ENCODE results near the gene SSRP1.

DNA sequence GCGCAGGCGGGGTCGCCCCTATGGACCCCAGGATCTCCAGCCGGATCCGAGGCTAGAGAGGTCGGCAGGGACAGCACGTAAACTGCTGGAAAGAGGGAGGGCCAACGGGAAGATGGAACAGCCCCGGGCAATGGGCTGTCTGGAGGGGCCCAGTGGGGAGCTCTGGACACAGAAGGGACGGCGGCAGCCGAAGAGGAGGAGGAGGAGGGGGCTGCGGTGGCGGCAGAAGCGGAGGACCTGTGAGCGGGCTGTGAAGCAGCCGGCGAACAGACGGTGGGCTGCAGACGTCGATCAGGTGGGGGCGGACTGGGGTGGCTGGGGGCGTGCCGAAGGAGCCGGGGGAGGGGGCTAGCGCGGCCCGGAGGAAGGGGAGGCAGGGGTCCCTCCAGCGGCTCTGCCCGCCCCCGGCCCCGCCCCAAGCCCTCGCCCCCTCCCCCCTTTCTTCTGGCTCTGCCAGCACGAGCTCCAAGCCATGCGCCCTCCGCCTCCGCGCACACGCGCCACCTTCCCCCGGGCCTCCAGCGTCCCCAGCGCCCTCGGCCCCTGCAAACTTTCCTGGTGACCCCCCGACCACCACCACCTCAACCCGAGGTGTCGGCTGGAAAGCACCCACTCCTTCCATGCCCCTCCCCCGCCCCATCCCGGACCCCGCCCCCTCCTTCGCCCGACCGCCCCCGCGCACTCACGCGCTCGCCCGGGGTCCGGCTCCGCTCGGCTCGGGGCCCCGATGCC, 11.4 kb downstream of the SSRP1 start:
- TF ChIP-seq, protein P1, sequence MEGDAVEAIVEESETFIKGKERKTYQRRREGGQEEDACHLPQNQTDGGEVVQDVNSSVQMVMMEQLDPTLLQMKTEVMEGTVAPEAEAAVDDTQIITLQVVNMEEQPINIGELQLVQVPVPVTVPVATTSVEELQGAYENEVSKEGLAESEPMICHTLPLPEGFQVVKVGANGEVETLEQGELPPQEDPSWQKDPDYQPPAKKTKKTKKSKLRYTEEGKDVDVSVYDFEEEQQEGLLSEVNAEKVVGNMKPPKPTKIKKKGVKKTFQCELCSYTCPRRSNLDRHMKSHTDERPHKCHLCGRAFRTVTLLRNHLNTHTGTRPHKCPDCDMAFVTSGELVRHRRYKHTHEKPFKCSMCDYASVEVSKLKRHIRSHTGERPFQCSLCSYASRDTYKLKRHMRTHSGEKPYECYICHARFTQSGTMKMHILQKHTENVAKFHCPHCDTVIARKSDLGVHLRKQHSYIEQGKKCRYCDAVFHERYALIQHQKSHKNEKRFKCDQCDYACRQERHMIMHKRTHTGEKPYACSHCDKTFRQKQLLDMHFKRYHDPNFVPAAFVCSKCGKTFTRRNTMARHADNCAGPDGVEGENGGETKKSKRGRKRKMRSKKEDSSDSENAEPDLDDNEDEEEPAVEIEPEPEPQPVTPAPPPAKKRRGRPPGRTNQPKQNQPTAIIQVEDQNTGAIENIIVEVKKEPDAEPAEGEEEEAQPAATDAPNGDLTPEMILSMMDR (conservative IDR thresholded peaks at IDR 0.05; ENCODE audit: low read depth in 2 of 2), result no peak
- TF ChIP-seq EZH2phosphoT487 (IDR thresholded peaks at IDR 0.05; ENCODE audit: unreplicated experiment) (no peak), EZH2 (IDR thresholded peaks at IDR 0.05; ENCODE audit: low read depth, unreplicated experiment) (no peak), CREB1 (CRISPR knock-in tag; IDR thresholded peaks at IDR 0.05; ENCODE audit: low read depth) (no peak), POLR2AphosphoS5 (IDR thresholded peaks at IDR 0.05; ENCODE audit: low read depth) (peak; percentile 66), ZNF114 (CRISPR knock-in tag; IDR thresholded peaks at IDR 0.05) (no peak), STAT1 (IDR thresholded peaks at IDR 0.05; ENCODE audit: unreplicated experiment) (no peak), ZNF331 (CRISPR knock-in tag; IDR thresholded peaks at IDR 0.05; ENCODE audit: low read depth) (no peak)
- TF ChIP-seq, protein P2, sequence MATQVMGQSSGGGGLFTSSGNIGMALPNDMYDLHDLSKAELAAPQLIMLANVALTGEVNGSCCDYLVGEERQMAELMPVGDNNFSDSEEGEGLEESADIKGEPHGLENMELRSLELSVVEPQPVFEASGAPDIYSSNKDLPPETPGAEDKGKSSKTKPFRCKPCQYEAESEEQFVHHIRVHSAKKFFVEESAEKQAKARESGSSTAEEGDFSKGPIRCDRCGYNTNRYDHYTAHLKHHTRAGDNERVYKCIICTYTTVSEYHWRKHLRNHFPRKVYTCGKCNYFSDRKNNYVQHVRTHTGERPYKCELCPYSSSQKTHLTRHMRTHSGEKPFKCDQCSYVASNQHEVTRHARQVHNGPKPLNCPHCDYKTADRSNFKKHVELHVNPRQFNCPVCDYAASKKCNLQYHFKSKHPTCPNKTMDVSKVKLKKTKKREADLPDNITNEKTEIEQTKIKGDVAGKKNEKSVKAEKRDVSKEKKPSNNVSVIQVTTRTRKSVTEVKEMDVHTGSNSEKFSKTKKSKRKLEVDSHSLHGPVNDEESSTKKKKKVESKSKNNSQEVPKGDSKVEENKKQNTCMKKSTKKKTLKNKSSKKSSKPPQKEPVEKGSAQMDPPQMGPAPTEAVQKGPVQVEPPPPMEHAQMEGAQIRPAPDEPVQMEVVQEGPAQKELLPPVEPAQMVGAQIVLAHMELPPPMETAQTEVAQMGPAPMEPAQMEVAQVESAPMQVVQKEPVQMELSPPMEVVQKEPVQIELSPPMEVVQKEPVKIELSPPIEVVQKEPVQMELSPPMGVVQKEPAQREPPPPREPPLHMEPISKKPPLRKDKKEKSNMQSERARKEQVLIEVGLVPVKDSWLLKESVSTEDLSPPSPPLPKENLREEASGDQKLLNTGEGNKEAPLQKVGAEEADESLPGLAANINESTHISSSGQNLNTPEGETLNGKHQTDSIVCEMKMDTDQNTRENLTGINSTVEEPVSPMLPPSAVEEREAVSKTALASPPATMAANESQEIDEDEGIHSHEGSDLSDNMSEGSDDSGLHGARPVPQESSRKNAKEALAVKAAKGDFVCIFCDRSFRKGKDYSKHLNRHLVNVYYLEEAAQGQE (IDR thresholded peaks at IDR 0.05; ENCODE audit: unreplicated experiment), result no peak
- TF ChIP-seq, protein P3, sequence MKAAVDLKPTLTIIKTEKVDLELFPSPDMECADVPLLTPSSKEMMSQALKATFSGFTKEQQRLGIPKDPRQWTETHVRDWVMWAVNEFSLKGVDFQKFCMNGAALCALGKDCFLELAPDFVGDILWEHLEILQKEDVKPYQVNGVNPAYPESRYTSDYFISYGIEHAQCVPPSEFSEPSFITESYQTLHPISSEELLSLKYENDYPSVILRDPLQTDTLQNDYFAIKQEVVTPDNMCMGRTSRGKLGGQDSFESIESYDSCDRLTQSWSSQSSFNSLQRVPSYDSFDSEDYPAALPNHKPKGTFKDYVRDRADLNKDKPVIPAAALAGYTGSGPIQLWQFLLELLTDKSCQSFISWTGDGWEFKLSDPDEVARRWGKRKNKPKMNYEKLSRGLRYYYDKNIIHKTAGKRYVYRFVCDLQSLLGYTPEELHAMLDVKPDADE (IDR thresholded peaks at IDR 0.05), result no peak
